ENCODE results near the gene EIPR1.
A peak's percentile ranks its signal among the peaks of the same experiment; 100 is the strongest.
"Not testable (repeated sequence)": the region's sequence is repeated elsewhere in the genome, so short reads cannot be mapped to it uniquely, and the experiment has no call there.

EIPR1 gene

DNA sequence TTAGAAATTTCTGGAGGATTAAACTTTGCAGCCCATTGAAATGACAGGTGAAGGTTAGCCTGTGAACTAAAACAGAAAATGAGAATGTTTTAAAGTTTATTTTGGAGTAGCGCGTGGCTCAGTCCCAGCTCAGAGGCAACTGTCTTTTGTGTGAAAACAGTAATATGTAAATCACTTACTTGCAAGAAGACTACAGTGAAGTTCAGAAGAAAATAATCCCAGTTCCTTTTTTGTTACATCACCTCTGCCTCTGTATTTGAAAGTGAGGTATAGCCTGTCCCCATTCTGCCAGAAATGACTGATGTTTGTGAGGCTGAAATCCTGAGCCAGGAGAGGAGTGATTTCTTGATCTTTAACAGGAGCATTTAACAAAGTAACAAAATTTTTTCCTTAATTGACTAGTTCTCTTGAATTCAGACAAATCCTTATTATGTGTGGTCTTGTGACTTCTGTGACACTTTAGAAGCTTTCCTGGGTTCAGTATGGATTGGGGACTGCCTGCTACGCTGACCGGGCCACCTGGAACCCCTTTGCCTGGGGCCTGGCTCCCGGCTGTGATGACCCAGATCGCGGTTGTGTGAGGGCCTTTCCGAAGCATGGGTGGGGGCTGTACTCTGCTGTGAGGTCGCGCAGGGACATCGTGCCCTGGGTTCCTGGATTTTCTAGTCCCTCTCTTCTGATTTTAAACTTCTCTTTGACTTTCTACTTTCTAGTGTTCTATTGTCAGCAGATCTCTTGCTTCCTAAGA lies 26.1 kb upstream of the EIPR1 start:
- DNase-seq: no peak

DNA sequence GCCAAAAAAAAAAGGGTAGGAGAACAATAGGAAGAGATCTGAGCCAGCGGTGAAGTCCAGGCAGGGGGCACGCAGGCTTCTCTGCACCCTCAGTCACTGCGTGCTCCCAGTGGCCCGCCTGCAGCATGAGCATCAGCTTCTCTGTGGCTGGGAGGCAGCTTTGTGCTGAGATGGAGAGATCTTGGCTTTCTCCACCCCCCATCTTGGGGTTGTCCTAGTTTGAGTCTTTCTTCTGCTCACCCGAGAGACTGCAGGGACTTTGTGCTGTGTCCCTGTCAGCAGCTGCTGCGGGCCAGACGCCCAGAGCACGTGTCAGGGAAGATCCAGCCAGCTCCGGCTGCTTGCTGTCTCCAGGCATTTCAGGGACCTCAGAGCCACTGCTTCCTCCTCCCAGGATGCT lies 22.2 kb upstream of the EIPR1 start:
- DNase-seq: peak; percentile 13 to 89 (median 76)

DNA sequence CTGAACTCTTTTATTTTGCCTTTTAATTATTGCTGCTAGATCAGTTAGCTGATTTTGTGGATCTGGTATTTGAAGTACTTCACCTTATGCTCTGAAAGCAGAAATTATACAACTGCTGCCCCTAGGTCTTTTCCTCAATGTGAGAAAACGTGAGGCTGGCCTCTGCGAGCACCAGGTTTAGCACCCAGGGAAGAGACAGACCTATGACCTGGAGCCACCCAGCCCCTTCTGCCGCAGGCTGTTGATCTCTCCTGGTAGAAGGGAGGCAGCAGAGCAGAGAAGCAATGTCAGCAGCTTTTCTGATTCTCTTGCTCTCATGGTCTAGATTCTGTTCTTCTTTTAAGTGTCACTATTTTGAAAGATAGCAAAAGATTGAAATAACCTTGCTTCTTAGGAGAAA lies 21.8 kb upstream of the EIPR1 start:
- peak in 1 of 56 donors; percentile 38 for DNase-seq

DNA sequence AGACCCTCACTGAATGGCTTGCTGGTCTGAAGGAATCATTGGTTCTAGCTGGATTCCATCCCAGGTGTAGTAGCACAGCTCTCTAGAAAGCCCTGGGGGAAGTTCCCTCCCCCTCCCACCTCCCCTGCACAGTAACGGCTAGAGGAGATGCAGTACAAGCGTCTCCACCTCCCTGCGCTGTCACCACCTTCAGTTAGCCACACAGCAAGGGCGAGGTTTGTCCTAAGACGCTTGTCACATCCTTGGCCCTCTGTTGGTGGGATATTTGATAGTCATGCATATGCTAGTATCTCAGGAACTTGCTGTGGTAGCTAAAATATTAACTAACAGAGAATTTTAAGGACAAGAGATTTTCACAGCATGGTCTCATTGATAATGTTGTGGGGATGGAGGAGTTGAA lies 21.2 kb upstream of the EIPR1 start:
- no peak for DNase-seq

DNA sequence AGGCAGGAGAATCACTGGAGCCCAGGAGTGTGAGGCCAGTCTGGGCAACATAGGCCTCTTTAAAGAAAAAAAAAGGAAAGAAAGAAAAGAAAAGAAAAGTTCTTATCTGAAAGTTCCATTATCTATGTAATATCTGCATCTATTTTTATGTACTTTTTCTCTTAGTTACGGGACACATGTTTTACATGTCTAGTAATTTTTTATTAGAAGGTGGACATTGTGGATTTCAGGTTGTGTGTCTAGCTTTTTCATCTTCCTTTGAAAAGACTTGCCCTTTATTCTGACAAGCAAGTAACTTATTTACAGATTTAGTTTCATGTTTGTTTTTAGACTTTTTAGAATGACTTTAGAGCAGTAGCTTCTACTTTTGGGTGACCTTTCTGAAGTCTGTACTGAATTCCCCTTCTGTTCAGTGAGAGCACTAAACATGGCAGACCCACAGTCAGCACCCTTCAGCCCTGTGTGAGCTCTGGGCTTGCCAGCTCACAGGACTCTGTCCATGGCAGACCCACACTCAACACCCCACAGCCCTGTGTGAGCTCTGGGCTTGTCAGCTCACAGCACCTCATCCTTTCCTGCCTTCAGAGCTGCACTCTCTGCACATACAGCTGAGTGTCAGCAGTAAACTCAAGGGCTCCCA lies 19.4 kb upstream of the EIPR1 start:
- no peak for DNase-seq

DNA sequence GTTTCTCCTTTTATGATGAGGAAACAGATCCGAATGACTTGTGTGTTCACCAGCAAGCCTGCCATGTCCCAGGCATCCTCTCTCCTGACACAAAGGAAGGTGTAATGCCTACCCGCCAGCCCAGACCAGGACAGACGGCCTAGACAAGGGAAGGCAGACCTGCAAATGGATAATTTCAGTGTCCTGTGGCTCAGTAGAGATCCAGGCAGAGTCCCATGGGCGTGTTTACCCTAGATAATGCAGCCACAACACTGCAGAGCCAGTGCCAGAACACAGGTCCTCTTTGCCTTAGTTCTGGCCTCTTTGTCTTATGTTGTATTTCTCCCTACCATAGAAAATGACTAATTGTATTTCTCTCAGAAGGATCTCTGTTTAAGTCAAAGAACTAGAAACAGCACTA lies 14.6 kb upstream of the EIPR1 start:
- DNase-seq: no peak

DNA sequence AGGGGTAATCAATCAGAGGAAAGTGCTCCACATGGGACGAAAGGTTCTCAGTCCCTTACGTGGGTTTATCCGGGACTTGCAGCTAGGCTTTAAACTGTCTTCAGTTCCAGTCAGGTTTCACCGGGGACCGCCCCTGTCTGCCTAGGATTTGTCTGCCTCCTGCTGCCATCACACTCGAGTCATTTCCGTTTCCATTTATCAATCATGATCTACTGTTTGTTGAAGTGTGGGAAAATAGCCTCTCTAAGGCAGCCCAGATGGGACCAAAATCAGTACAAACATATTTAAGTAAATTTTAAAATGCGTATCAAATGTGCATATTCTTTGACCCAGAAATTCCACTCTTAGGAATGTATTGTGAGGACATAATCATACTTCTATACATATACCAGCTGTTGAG lies 12.4 kb upstream of the EIPR1 start:
- DNase-seq: no peak

DNA sequence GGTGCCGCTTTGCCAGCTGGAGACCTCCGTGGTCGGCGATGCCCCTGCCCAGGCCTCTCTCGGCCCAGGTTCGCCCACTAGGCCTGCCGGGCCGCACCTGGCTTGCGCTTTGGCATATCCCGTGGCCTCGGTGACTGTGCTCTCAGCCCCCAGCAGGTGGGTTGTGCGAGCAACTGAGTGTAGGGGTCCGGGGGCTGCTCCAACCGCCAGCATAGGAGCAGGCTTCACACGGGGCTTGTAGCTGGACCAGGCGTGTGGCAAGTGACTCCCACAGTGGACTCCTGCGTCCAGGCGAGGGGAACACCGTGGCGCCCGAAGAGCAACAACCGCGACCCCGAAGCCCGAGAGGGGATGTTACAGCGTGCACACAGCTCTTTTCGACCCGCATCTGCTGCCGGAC lies 11.6 kb upstream of the EIPR1 start:
- DNase-seq: no peak

DNA sequence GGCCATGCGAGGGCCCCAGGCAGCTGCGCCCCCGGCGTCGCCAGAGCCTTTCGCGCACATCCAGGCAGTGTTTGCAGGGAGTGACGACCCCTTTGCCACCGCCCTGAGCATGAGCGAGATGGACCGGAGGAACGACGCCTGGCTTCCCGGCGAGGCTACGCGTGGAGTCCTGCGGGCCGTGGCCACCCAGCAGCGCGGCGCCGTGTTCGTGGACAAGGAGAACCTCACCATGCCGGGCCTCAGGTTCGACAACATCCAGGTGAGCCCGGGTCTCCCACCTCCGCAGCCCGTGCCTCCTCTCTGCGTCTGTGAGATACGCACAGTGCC lies 10.8 kb upstream of the EIPR1 start:
- DNase-seq: no peak

DNA sequence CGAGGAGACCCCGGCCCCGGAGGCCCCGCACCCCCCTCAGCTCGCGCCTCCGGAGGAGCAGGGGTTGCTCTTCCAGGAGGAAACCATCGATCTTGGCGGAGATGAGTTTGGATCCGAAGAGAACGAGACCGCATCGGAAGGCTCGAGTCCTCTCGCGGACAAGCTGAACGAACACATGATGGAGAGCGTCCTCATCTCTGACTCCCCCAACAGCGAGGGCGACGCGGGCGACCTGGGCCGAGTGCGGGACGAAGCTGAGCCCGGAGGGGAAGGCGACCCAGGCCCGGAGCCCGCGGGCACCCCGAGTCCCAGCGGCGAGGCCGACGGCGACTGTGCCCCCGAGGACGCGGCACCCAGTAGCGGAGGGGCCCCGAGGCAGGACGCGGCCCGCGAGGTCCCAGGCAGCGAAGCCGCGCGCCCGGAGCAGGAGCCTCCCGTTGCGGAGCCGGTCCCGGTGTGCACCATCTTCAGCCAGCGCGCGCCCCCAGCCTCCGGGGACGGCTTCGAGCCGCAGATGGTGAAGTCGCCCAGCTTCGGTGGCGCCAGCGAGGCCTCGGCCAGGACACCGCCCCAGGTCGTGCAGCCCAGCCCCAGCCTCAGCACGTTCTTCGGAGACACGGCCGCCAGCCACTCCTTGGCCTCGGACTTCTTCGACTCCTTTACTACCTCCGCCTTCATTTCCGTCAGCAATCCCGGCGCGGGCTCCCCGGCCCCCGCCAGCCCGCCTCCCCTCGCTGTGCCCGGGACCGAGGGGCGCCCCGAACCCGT lies 10.2 kb upstream of the EIPR1 start:
- no peak for DNase-seq

DNA sequence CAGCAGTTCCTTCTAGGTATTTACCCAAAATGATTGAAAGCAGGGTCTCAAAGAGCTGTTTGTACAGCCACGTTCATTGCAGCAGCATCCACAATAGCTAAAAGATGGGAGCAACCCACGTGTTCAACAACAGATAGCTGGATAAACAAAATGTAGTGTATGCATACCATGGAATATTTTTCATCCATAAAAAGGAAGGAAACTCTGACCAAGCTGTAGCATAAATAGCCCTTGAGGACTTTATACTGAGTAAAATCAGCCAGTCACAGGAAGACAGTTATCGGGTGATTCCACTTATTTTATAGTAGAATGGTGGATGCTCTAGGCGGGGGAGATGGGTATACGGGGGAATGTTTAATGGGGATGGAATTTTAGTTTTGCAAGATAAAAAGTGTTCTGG lies 9.4 kb upstream of the EIPR1 start:
- no peak for DNase-seq

DNA sequence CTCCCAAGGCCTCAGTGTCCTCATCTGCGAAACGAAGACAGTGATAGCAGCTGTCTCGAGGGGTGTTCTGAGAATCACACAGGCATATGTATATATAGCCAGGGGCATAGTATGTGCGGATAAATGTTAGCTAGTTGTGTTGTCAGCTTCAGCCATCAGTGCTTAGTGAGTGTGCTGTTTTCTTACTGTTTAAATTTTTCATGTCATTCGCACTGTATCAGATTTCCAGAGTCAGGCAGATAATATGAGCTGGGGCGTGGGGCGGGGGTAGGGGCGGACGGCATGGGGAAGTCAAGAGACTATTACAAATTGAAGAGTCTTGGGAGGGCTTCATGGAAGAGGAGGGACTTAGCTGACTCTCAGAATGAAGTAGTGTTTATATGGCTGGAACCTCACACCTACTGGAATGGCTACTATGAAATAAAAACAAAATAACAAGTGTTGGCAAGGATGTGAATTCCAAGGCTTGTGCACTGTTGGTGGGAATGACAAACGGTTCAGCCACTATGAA lies 8.9 kb upstream of the EIPR1 start:
- no peak for DNase-seq

DNA sequence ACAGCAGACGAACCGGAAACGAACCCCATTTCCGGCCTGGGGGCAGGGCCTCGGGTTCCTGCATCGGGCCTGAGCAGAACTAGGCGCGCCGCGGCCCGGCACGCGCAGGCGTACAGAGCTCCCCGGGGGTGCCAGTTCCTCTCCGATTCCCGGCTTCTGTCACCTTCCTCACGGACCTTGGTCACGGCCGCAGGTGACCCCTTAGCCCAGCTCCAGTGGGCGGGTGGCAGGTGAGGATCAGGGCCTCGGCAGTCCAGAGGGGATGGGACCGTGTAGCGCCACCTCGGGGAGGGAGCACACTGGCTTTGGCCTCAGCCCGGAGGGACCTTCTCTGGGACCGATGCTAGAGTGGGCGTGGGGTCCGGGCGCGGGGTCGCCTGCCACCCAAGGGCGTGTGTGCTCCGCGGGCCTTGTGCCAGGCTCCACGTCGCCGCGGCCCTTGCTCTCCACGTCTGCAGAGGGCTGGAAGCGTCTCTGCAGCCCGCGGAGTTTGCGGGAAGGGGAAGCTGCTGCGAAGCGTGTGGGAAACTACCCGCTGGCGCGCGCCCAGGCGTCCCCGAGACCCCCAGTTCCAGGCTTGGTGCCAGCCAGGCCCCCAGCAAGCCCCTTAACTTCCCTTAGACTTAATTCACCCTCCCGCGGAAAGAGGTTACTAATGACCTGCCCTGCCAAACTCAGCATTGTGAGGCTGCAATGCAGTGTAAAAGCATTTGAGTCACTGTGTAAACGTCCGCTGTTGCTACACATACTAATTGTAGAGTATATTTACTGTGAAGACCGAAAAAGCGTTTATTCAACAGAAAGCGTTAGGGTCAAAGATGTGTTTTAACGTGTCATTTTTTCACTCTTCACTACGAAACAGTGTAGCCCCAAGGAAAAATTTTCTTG lies 2.3 kb upstream of the EIPR1 start, which contains the start of gene TRAPPC12:
Gene TRAPPC12 (plus strand): TSS at position 48 of the 888 bp plus-strand sequence. CDS start 7,930 bp downstream, outside the sequence.
- peak in 55 of 56 donors; percentile 62 to 95 (median 87) for DNase-seq

DNA sequence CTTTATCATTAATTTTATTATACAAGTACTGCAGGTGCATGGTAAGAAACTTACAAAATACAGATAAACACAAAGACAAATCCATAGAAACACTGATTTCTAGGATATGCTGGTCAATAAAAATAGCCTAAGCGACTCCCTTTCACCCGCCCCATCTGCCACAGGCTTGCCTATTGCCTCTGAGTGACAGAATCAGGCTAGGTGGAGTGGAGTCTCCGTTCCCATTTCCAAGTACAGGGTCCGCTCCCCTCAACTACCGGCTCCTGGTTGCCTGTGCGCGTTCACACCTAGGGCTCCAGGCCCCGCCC lies 1.7 kb upstream of the EIPR1 start:
- DNase-seq: no peak

DNA sequence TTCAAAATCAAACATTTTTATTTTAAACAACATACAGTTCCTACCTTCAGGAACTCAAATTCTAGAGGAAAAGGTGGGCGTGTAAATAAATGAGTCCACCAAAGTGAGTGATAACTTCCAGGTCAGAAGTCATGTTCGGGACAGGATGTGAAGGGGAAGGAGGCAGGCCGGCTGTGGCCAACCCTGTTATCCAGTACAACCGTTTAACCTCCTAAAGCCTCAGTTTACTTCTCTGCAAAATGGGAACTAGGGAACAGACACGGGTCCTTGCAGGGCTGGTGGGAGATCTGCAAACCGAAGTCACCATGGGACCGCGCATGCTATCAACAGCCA lies 373 bp downstream of the EIPR1 start:
- no peak for DNase-seq

DNA sequence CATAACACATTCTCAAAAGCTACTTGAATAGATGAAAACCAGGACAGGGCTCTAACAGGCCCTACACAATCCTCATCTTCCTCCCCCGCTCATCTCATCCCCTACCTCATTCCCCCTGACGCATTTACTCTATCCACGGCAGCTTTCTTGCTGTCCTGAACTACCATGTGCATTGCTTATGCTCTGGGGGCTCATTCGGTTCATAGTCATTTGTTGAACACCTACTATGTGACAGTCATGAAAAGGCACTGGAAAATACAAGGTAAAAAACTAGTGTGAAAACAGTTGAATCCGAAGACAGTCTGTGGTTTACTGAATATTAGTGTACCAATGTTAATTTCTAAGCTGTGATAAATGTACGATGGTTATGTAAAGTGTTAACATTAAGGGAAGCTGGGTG lies 797 bp downstream of the EIPR1 start:
- no peak for DNase-seq

DNA sequence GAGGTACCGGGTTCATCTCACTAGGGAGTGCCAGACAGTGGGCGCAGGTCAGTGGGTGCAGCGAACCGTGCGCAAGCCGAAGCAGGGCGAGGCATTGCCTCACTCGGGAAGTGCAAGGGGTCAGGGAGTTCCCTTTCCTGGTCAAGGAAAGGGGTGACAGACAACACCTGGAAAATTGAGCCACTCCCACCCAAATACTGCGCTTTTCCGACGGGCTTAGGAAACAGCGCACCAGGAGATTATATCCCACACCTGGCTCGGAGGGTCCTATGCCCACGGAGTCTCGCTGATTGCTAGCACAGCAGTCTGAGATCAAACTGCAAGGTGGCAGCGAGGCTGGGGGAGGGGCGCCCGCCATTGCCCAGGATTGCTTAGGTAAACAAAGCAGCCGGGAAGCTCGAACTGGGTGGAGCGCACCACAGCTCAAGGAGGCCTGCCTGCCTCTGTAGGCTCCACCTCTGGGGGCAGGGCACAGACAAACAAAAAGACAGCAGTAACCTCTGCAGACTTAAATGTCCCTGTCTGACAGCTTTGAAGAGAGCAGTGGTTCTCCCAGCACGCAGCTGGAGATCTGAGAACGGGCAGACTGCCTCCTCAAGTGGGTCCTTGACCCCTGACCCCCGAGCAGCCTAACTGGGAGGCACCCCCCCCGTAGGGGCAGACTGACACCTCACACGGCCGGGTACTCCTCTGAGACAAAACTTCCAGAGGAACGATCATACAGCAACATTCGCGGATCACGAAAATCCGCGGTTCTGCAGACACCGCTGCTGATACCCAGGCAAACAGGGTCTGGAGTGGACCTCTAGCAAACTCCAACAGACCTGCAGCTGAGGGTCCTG lies 8.1 kb downstream of the EIPR1 start:
- not testable (repeated sequence) for DNase-seq

DNA sequence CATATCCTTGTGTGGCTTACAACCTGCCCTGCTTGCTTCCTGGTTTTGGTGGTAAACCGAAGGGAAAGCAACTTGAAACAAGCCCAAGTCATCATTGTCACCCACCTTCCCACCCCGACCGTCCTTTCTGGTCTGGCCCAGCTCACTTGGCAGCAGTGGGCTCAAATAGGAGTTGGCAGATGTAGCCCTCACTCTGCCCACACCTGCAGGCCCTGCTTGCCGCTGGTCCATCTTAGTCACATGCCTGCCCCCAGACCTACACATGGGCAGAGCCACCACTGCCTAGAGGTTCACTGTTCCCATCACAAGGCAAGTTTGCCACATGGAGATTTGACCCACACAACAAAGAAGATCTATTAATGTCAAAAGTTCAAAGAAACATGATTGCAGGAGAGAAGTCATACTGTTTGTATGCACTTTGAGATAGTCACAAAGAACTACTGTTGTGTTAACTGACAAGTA lies 9.3 kb downstream of the EIPR1 start:
- DNase-seq: no peak

DNA sequence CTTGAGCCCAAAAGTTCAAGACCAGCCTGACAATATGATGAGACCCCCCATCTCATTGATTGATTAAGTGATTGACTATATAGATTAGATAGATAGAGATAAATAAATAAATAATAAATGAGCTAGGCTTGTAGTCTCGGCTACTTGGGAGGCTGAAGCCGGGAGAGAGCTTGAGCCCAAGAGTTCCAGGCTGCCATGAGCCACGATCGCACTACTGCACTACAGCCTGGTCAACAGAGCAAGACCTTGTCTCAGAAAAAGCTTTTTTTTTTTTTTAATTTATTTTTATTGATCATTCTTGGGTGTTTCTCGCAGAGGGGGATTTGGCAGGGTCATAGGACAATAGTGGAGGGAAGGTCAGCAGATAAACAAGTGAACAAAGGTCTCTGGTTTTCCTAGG lies 12.4 kb downstream of the EIPR1 start:
- DNase-seq: no peak
